MM.1S (cell line): ENCODE results near the gene PKD2L1.

ENCODE experiments used
- CTCF ChIP-seq: fragments of 300-600 bp; sonication (generic); IDR thresholded peaks from 2 replicates; pipeline ENCODE4 v1.5.1; 2016; ENCODE audit warnings: antibody characterized with exemption, low read length, mixed read lengths
- EZH2 ChIP-seq: fragments of 300-600 bp; sonication (generic); optimal IDR thresholded peaks from 2 replicates; pipeline ENCODE3; 2017; ENCODE audit warnings: low read depth, mild to moderate bottlenecking, antibody characterized with exemption, low read length, mixed read lengths

GRCh38 chr10:100350914-100351485 lies 21.0 kb upstream of the PKD2L1 start:
- TF ChIP-seq CTCF, result no peak
- TF ChIP-seq EZH2, result no peak
